Measurements from ENCODE around the gene MIGA2.

DNA sequence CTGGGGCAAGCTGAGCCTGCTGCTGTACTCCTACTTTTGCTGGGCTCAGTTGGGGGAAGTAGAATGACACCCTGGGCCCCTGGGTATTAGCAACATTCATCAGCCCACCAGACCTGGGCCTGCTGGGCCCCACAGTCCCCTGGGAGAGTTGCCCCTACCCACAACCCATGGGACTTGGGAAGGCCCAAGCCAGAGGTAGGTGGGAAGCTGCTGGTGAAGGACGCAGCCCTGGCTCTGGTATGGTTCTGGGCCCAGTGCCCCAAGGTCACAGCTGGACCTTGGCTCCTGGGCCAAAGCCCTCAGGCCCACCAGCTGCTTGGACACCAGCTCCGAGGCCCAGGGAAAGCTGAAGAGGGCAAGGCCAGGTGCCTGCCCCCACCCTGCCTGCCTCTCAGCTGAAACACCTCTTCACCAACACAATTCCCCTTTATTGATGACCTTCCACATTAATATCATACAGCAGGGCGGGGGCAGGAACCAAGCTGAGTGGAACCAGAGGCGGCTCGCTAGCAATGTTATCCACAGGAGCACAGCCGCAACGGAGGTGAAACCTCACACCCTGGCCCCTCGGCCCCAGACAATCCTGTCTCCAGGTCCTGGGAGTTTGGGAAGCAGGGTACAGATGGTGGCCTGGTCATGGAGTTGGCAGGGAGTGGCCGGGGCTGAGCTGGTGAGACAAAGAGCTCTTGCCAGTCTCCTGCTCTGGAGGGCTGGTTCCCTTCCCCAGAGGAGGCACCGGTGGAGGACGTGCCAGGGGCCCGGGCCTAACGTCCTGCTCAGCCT lies 58.2 kb downstream of the MIGA2 start:
- no peak for TF ChIP-seq POLR2AphosphoS5 (IDR thresholded peaks at IDR 0.05; ENCODE audit: low read depth, low read length)
- TF ChIP-seq TAF1 (IDR thresholded peaks at IDR 0.05; ENCODE audit: borderline replicate concordance, low read depth, low read length) = no peak
- TF ChIP-seq POLR2A (IDR thresholded peaks at IDR 0.05; ENCODE audit: low read depth, low read length) = no peak

Data from GM12892 (cell line).